Measurements from ENCODE around the gene AGAP1.

AGAP1 gene

GRCh38 chr2:235723371-235723770 lies 229.5 kb downstream of the AGAP1 start:
- no peak for DNase-seq

GRCh38 chr2:235723811-235724465 lies 230.1 kb downstream of the AGAP1 start:
- DNase-seq, result no peak

- no peak for DNase-seq
Measured at GRCh38 chr2:235725016-235725489, 231.2 kb downstream of the AGAP1 start.

GRCh38 chr2:235725841-235726240 lies 232.0 kb downstream of the AGAP1 start:
- DNase-seq, result no peak

- DNase-seq, result no peak
Measured at GRCh38 chr2:235726554-235726953, 232.7 kb downstream of the AGAP1 start.

- no peak for DNase-seq
Measured at GRCh38 chr2:235727174-235727573, 233.3 kb downstream of the AGAP1 start.

- DNase-seq, result no peak
Measured at GRCh38 chr2:235727891-235728799, 234.3 kb downstream of the AGAP1 start.

GRCh38 chr2:235728800-235729556 lies 235.1 kb downstream of the AGAP1 start:
- no peak for DNase-seq

- DNase-seq, result no peak
Measured at GRCh38 chr2:235729557-235729947, 235.7 kb downstream of the AGAP1 start.

GRCh38 chr2:235730115-235730514 lies 236.3 kb downstream of the AGAP1 start:
- no peak for DNase-seq

GRCh38 chr2:235733761-235734160 lies 239.9 kb downstream of the AGAP1 start:
- DNase-seq, result no peak

GRCh38 chr2:235734168-235734567 lies 240.3 kb downstream of the AGAP1 start:
- no peak for DNase-seq

- no peak for DNase-seq
Measured at GRCh38 chr2:235734688-235735231, 240.9 kb downstream of the AGAP1 start.

- no peak for DNase-seq
Measured at GRCh38 chr2:235737396-235737795, 243.6 kb downstream of the AGAP1 start.

- no peak for DNase-seq
Measured at GRCh38 chr2:235737840-235738239, 244.0 kb downstream of the AGAP1 start.

- DNase-seq, result no peak
Measured at GRCh38 chr2:235739704-235740415, 246.0 kb downstream of the AGAP1 start.

GRCh38 chr2:235740821-235741220 lies 247.0 kb downstream of the AGAP1 start:
- DNase-seq, result no peak

- no peak for DNase-seq
Measured at GRCh38 chr2:235744161-235744560, 250.3 kb downstream of the AGAP1 start.

- no peak for DNase-seq
Measured at GRCh38 chr2:235745597-235745996, 251.8 kb downstream of the AGAP1 start.

GRCh38 chr2:235746257-235746934 lies 252.6 kb downstream of the AGAP1 start:
- DNase-seq, result peak; percentile 27

GRCh38 chr2:235747001-235747785 lies 253.3 kb downstream of the AGAP1 start:
- no peak for DNase-seq
